OCI-LY3 (cell line): ENCODE results near the gene ITPKB.

ENCODE experiments used
- H2AFZ ChIP-seq: fragments of 200-600, 300-600 bp; shearing (Covaris generic); 2 replicates; pipeline ENCODE4 v1.6.0; 2014; ENCODE audit warnings: antibody characterized with exemption, low read depth, low read length
- H3K27ac ChIP-seq: fragments of 200-600, 300-600 bp; sonication (generic); 2 replicates; pipeline ENCODE4 v1.5.1; 2014; ENCODE audit warnings: mild to moderate bottlenecking, low read length, moderate library complexity, mixed read lengths
- H3K27me3 ChIP-seq: fragments of 200-600, 300-600 bp; sonication (generic); 2 replicates; pipeline ENCODE4 v1.6.1; 2014; ENCODE audit warnings: low read depth, low read length, mixed read lengths
- H3K36me3 ChIP-seq: fragments of 200-600, 300-600 bp; sonication (generic); replicated peaks from 2 replicates; pipeline ENCODE3; 2014; ENCODE audit warnings: low read depth, low read length, mixed read lengths
- H3K4me1 ChIP-seq: fragments of 300-600, 200-600 bp; sonication (generic); 2 replicates; pipeline ENCODE4 v1.6.1; 2014; ENCODE audit warnings: low read length, mixed read lengths
- H3K4me2 ChIP-seq: fragments of 200-600, 300-600 bp; sonication (generic); 2 replicates; pipeline ENCODE4 v1.6.1; 2014; ENCODE audit warnings: low read length, mixed read lengths
- H3K4me3 ChIP-seq: fragments of 300-600, 200-600 bp; sonication (generic); 2 replicates; pipeline ENCODE4 v1.5.1; 2014; ENCODE audit warnings: antibody characterized with exemption, mild to moderate bottlenecking, low read length, moderate library complexity
- H3K79me2 ChIP-seq: fragments of 300-600, 200-600 bp; shearing (Covaris generic); 2 replicates; pipeline ENCODE4 v1.6.1; 2014; ENCODE audit warnings: mild to moderate bottlenecking, low read length, mixed read lengths
- H3K9ac ChIP-seq: fragments of 300-600, 200-600 bp; shearing (Covaris generic); 2 replicates; pipeline ENCODE4 v1.6.0; 2014; ENCODE audit warnings: mild to moderate bottlenecking, low read length, moderate library complexity
- H3K9me3 ChIP-seq: fragments of 200-600, 300-600 bp; shearing (Covaris generic); 2 replicates; pipeline ENCODE4 v1.6.1; 2014; ENCODE audit warnings: low read length, mixed read lengths; ENCODE audit not compliant: insufficient read depth
- H4K20me1 ChIP-seq: fragments of 200-600, 300-600 bp; sonication (generic); 2 replicates; pipeline ENCODE4 v1.6.1; 2016; ENCODE audit warnings: low read length, mixed read lengths; ENCODE audit not compliant: insufficient read depth
- CTCF ChIP-seq: fragments of 200-600, 300-600 bp; sonication (generic); IDR thresholded peaks from 2 replicates; pipeline ENCODE4 v1.5.1; 2014; ENCODE audit warnings: antibody characterized with exemption, low read length, low read depth
- EZH2phosphoT487 ChIP-seq: fragments of 200-600 bp; shearing (Covaris generic); IDR thresholded peaks from 2 replicates; pipeline ENCODE4 v1.6.1; 2018; ENCODE audit warnings: antibody characterized with exemption, mixed run types, low read depth

ITPKB gene

GRCh38 chr1:226634611-226635246 lies 104.4 kb downstream of the ITPKB start:
- Histone ChIP-seq H3K27ac (no peak overlapping the region), H3K79me2 (no peaks in the 10 kb centered on the region), H3K9ac (no peak overlapping the region), H2AFZ (no peak overlapping the region), H3K27me3 (no peaks in the 10 kb centered on the region), H3K9me3 (no peaks in the 10 kb centered on the region), H3K4me1 (peaks cover 23% of the 10 kb centered on the region), H4K20me1 (no peaks in the 10 kb centered on the region), H3K36me3 (no peaks in the 10 kb centered on the region), H3K4me3 (no peak overlapping the region), H3K4me2 (no peak overlapping the region)
- TF ChIP-seq CTCF = no peak
- no peak for TF ChIP-seq EZH2phosphoT487

- Histone ChIP-seq H3K79me2 (no peaks in the 10 kb centered on the region), H3K9me3 (no peaks in the 10 kb centered on the region), H3K9ac (no peak overlapping the region), H3K27me3 (no peaks in the 10 kb centered on the region), H3K27ac (no peak overlapping the region), H3K4me3 (no peak overlapping the region), H3K4me2 (peak overlapping the region; percentile 28; the same call in 1 of the 2 replicates), H3K36me3 (no peaks in the 10 kb centered on the region), H4K20me1 (no peaks in the 10 kb centered on the region), H2AFZ (no peak overlapping the region), H3K4me1 (peaks cover 23% of the 10 kb centered on the region)
- TF ChIP-seq CTCF (peak; percentile 99), EZH2phosphoT487 (no peak)
These were observed 104.9 kb downstream of the ITPKB start for GRCh38 chr1:226634166-226634588.

GRCh38 chr1:226633541-226634165 lies 105.4 kb downstream of the ITPKB start:
- no peak overlapping the region for H3K9ac ChIP-seq
- H3K36me3 ChIP-seq = no peaks in the 10 kb centered on the region
- no peak overlapping the region for H3K4me3 ChIP-seq
- H2AFZ ChIP-seq = no peak overlapping the region
- H3K9me3 ChIP-seq = no peaks in the 10 kb centered on the region
- no peaks in the 10 kb centered on the region for H3K79me2 ChIP-seq
- no peaks in the 10 kb centered on the region for H4K20me1 ChIP-seq
- peaks cover 23% of the 10 kb centered on the region for H3K4me1 ChIP-seq
- H3K4me2 ChIP-seq = peak overlapping the region; percentile 28; the same call in 1 of the 2 replicates
- no peak overlapping the region for H3K27ac ChIP-seq
- TF ChIP-seq EZH2phosphoT487 (no peak), CTCF (no peak)
- H3K27me3 ChIP-seq = no peaks in the 10 kb centered on the region

GRCh38 chr1:226632922-226633351 lies 106.1 kb downstream of the ITPKB start:
- no peak overlapping the region for H3K4me3 ChIP-seq
- H3K27me3 ChIP-seq = no peaks in the 10 kb centered on the region
- no peak overlapping the region for H3K9ac ChIP-seq
- TF ChIP-seq CTCF = no peak
- no peak for TF ChIP-seq EZH2phosphoT487
- H3K36me3 ChIP-seq = no peaks in the 10 kb centered on the region
- no peak overlapping the region for H2AFZ ChIP-seq
- no peaks in the 10 kb centered on the region for H3K79me2 ChIP-seq
- no peak overlapping the region for H3K27ac ChIP-seq
- H4K20me1 ChIP-seq = no peaks in the 10 kb centered on the region
- peaks cover 23% of the 10 kb centered on the region for H3K4me1 ChIP-seq
- no peaks in the 10 kb centered on the region for H3K9me3 ChIP-seq
- H3K4me2 ChIP-seq = no peak overlapping the region
